LNCaP clone FGC (cell line): Measurements from ENCODE around the gene CD200R1.

Source experiments
- DNase-seq: peaks from one replicate; pipeline ENCODE4 v3.0.0-alpha.2; 2011; ENCODE audit warnings: low read depth
- H3K4me3 ChIP-seq: 2 replicates; pipeline ENCODE4 v1.5.1; 2011; ENCODE audit warnings: mild to moderate bottlenecking, low read depth, low read length, control low read depth
- TF ChIP-seq, protein P1 (sequence below): IDR thresholded peaks from 2 replicates; pipeline ENCODE4 v1.5.1; 2012; ENCODE audit warnings: mild to moderate bottlenecking; ENCODE audit not compliant: control insufficient read depth, insufficient read depth; ENCODE audit errors: extremely low read depth

The CD200R1 gene

DNA sequence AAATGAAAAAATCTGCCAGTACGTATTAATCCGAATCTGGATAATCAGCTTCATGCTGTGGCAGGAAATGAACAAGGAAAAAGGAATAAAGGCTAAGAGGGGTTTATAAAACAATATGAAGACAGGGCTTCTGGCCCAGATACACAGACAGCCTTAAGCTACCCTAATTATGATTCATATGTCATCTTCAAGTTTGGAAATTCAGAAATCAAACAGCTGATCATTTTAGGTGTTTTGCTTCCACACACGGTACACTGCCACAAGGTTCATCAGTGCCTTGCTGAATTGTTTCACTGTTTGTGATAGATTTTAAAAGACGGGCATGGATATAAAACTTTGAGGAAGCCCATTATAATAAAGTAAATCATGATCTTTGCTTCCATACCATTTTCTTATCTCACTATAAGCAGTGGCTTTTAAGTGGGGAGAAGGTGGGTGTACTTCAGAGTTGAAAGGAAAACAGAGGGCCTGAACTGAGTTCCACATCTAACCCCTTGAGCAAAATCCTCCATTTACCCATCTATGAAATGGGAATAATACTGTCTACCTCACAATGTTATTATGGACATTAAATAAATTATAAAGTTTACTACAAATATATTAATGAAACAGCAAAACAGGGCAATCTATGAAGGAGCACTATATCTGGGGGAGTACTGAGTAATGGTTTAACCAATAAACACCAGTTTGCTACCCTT lies 31.6 kb upstream of the CD200R1 start:
- TF ChIP-seq, protein P1, sequence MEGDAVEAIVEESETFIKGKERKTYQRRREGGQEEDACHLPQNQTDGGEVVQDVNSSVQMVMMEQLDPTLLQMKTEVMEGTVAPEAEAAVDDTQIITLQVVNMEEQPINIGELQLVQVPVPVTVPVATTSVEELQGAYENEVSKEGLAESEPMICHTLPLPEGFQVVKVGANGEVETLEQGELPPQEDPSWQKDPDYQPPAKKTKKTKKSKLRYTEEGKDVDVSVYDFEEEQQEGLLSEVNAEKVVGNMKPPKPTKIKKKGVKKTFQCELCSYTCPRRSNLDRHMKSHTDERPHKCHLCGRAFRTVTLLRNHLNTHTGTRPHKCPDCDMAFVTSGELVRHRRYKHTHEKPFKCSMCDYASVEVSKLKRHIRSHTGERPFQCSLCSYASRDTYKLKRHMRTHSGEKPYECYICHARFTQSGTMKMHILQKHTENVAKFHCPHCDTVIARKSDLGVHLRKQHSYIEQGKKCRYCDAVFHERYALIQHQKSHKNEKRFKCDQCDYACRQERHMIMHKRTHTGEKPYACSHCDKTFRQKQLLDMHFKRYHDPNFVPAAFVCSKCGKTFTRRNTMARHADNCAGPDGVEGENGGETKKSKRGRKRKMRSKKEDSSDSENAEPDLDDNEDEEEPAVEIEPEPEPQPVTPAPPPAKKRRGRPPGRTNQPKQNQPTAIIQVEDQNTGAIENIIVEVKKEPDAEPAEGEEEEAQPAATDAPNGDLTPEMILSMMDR = no peak
- H3K4me3 ChIP-seq = no peak overlapping the region
- no peak for DNase-seq

DNA sequence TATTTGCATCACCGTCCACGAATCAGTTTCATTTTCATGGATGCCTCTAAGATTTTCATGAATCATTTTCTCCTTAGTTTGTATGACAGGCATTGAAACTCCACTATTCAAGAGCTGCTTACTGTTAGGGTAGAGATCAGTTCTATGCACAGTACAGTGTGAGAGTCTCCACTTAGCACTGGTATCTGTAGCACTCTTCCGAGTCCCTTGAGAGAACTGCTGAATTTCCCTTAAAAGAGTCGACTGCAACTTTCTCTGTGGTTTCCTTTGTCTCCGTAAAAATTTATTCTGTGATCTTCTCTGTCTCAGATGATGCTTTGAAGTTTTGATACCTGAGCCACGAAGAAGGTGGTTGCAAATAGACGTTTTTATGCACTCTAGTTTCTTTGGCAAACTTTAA lies 30.7 kb upstream of the CD200R1 start:
- no peak overlapping the region for H3K4me3 ChIP-seq
- TF ChIP-seq, protein P1 = no peak
- DNase-seq = no peak

DNA sequence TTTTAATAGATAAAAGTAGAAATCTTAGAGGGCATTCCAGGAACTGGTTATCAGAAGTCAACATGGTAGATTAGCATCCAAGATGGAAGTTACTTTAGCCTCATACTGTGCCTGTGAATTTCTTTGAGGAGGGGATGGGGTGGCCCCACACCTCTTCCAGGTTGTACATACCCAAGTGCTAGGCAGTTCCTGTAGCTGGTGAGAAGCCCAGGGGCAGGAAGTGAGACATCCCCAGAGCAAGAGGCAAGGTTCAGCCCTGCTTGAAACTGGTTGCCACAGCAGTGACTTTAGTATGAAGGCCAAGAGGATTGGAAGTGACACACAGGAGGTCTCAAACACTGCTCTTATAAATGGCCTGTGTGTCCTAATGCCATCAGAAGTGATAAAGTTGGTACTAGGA lies 27.8 kb upstream of the CD200R1 start:
- H3K4me3 ChIP-seq = no peak overlapping the region
- DNase-seq = no peak
- TF ChIP-seq, protein P1 = no peak

DNA sequence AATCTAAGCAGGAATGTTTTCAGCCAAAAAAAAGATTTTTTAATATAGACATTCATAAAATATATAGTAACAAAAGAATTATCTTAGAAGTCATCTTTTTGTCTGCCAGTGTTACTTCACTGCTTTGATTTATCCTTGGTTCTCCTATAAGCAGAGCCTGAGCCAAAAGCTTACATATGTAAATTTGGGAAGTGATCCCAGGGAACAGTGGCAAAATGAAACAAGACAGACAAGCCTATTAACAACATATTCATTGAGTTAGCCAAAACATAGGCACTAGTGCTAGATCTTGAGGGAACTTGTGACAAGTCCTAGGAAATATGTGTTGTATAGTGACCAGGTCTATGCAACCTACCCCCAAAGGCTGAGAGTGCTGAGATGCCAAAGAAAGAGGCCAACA lies 27.1 kb upstream of the CD200R1 start:
- DNase-seq = no peak
- TF ChIP-seq, protein P1 = no peak
- H3K4me3 ChIP-seq = no peak overlapping the region

DNA sequence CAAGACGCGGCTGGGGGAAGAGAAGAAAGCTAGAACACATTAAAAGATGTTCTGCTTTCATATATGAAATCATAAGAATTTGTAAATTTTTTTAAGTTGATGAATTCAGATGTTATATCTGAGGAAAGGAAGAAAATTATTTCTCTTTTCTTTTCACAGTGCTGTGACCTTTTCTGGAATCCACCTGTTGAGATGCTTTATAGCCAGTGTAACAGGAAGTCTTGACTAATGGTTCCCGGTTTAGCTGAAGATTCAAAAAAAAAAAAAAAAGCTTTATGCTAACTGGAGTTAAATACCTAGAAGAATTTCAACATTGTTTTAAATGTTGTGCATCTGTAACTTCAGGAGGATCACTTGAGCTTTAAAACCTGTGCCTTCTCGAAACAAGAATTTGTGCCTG lies 25.8 kb upstream of the CD200R1 start:
- no peak for DNase-seq
- TF ChIP-seq, protein P1 = no peak
- no peak overlapping the region for H3K4me3 ChIP-seq

DNA sequence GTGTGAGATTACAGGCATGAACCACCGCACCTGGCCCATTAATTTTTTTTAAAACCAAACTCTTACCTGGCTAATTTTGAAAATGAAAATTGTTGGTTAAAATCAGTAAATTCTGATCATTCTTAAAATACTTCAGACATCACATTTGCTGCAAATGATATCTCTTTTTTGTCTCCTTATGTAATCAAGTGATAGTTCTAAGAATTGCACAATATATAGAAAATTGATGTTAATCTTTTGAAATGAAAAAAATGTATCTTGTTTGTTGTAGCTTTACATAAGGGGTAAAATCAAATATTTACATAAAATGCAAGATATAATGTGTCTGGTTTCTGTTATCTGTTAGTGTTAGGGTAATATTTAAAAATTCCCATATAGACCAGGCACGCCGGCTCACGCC lies 20.9 kb upstream of the CD200R1 start:
- DNase-seq = no peak
- no peak overlapping the region for H3K4me3 ChIP-seq
- TF ChIP-seq, protein P1 = no peak
